ENCODE data around the gene NPFFR1.

DNA sequence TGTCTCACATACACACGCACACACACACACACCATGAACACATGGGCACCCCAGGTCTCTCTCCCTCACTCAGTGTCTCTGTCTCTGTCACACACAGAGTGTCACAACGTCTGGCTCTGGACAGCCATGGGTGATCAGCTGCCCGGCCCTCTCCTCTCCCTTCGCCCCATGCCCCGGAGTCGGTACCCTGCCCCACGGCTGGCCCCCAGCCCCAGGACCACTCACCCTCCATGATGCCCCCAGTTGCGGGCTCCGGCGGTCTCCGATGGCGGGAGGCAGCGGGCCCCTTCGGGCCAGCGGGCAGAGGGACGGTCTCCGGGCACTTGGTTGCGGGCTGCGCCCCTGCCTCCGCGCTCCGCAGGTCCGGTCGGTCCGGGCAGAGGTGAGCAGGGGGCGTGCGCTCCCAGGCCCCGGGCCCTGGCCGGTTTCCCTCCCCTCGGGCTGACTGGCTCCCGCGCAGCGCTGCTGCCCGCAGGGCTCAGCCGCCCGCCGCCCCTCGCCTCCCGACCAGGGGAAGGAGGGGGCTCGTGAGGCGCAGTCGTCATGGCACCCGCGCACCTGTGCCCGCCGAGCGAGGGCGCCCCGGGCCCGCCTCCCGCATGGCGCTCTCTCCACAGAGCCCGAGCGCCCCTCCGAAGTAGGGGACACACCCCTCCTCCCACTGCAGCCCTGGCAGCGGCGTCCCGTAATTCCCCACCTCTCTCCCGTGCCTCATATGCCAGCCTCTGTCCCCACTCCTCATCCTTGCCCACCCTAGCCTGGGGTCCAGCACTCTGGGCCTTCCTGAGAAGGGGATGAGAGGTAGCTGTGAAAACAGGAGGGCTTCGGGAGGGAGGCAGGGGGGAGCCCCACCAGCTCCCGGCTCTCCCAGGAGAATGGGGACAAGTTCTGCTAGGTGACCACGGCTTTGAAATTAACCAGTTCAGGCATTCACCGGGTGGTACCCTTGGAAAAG, at the start of gene NPFFR1:
- TF ChIP-seq, protein P1, sequence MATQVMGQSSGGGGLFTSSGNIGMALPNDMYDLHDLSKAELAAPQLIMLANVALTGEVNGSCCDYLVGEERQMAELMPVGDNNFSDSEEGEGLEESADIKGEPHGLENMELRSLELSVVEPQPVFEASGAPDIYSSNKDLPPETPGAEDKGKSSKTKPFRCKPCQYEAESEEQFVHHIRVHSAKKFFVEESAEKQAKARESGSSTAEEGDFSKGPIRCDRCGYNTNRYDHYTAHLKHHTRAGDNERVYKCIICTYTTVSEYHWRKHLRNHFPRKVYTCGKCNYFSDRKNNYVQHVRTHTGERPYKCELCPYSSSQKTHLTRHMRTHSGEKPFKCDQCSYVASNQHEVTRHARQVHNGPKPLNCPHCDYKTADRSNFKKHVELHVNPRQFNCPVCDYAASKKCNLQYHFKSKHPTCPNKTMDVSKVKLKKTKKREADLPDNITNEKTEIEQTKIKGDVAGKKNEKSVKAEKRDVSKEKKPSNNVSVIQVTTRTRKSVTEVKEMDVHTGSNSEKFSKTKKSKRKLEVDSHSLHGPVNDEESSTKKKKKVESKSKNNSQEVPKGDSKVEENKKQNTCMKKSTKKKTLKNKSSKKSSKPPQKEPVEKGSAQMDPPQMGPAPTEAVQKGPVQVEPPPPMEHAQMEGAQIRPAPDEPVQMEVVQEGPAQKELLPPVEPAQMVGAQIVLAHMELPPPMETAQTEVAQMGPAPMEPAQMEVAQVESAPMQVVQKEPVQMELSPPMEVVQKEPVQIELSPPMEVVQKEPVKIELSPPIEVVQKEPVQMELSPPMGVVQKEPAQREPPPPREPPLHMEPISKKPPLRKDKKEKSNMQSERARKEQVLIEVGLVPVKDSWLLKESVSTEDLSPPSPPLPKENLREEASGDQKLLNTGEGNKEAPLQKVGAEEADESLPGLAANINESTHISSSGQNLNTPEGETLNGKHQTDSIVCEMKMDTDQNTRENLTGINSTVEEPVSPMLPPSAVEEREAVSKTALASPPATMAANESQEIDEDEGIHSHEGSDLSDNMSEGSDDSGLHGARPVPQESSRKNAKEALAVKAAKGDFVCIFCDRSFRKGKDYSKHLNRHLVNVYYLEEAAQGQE (IDR thresholded peaks at IDR 0.05; ENCODE audit: insufficient read depth in 1 of 2, low read depth in 2 of 2, low read length in 2 of 2), result no peak
- TF ChIP-seq SIN3A (IDR thresholded peaks at IDR 0.05; ENCODE audit: borderline replicate concordance, insufficient read depth, low read length), result no peak
